Measurements from ENCODE around the gene PSD.

DNA sequence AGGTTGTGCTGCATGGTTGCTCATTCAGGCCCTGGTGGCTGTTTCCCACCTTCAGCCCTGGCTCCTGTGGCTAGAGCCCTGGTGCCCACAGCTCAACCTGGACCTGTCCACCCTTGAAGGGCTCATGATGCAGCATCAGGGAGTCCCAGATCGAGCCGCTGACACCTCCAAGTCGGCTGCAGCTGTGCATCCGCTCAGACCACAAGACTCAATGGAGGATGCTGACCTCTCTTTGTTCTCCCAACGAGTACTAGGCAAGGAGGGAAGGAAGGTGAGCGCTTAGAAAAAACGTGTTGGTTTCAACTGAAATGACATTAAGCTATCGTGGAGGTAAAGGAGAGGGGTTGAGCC, 42.2 kb upstream of the PSD start:
- TF ChIP-seq, protein P1, sequence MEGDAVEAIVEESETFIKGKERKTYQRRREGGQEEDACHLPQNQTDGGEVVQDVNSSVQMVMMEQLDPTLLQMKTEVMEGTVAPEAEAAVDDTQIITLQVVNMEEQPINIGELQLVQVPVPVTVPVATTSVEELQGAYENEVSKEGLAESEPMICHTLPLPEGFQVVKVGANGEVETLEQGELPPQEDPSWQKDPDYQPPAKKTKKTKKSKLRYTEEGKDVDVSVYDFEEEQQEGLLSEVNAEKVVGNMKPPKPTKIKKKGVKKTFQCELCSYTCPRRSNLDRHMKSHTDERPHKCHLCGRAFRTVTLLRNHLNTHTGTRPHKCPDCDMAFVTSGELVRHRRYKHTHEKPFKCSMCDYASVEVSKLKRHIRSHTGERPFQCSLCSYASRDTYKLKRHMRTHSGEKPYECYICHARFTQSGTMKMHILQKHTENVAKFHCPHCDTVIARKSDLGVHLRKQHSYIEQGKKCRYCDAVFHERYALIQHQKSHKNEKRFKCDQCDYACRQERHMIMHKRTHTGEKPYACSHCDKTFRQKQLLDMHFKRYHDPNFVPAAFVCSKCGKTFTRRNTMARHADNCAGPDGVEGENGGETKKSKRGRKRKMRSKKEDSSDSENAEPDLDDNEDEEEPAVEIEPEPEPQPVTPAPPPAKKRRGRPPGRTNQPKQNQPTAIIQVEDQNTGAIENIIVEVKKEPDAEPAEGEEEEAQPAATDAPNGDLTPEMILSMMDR (conservative IDR thresholded peaks at IDR 0.05; ENCODE audit: low read length), result no peak
- no peak for TF ChIP-seq EZH2phosphoT487 (IDR thresholded peaks at IDR 0.05; ENCODE audit: borderline replicate concordance, low read depth, low read length)

All from OCI-LY7 (cell line).